H1 (cell line): ENCODE results near the gene ZMYND15. TPM values are rescaled to one million over a fixed set of nuclear protein-coding genes. Genes with fewer than 3 reads are reported as not detected.
A peak's percentile ranks its signal among the peaks of the same experiment; 100 is the strongest.

Experiments
- CTCF ChIA-PET: fragments of 300-600 bp; sonication (Branson Sonifier 250); formaldehyde crosslinking; loops from one replicate; lab custom pipeline; 2021; ENCODE audit not compliant: partially characterized antibody; lab: Charles Lee
- POLR2A ChIA-PET: fragments of 300-600 bp; sonication (Branson Sonifier 250); formaldehyde crosslinking; loops from one replicate; lab custom pipeline; 2021; ENCODE audit warnings: inconsistent platforms; ENCODE audit not compliant: partially characterized antibody; lab: Charles Lee
- DNase-seq, 2 experiments: peaks; one replicate each; pipeline versions ENCODE4 v3.0.0 to v3.0.0-alpha.2; 2010 to 2022; ENCODE audit warnings: low spot score in 2 of 2, low read depth in 1 of 2, mixed read lengths in 1 of 2
- FAIRE-seq: peaks from 2 replicates; lab custom pipeline; 2011; peaks lifted over from hg19 to GRCh38; lab: Jason Lieb, UNC
- H2AFZ ChIP-seq: 2 replicates; pipeline ENCODE4 v1.8.1; 2012; ENCODE audit warnings: low read length, inconsistent platforms
- H2AK5ac ChIP-seq: 2 replicates; pipeline ENCODE4 v1.6.1; 2013; ENCODE audit warnings: low read depth, low read length
- H2BK120ac ChIP-seq: replicated peaks from 2 replicates; pipeline ENCODE3; 2013; ENCODE audit warnings: low read depth, low read length, inconsistent platforms
- H2BK12ac ChIP-seq: 2 replicates; pipeline ENCODE4 v1.6.1; 2013; ENCODE audit warnings: low read depth, low read length
- H2BK15ac ChIP-seq: 2 replicates; pipeline ENCODE4 v1.6.1; 2013; ENCODE audit warnings: low read length
- H2BK20ac ChIP-seq: 2 replicates; pipeline ENCODE4 v1.6.1; 2013; ENCODE audit warnings: low read length
- H2BK5ac ChIP-seq: 2 replicates; pipeline ENCODE4 v1.6.1; 2013; ENCODE audit warnings: low read depth, low read length
- H3K14ac ChIP-seq: 2 replicates; pipeline ENCODE4 v1.6.1; 2013; ENCODE audit warnings: inconsistent platforms; ENCODE audit not compliant: insufficient read length
- H3K18ac ChIP-seq: 2 replicates; pipeline ENCODE4 v1.6.1; 2013; ENCODE audit warnings: low read length; ENCODE audit errors: extremely low read depth
- H3K23ac ChIP-seq: 2 replicates; pipeline ENCODE4 v1.6.1; 2013; ENCODE audit warnings: inconsistent platforms; ENCODE audit not compliant: insufficient read length
- H3K23me2 ChIP-seq: 2 replicates; pipeline ENCODE4 v1.6.1; 2013; ENCODE audit warnings: low read depth, low read length
- H3K27ac ChIP-seq: 2 replicates; pipeline ENCODE4 v1.6.1; 2011; ENCODE audit warnings: low read depth, low read length, inconsistent platforms
- H3K27me3 ChIP-seq, 4 experiments: replicated peaks in 1 of 4; 1 replicate in 1 of 4; 2 replicates in 3 of 4; pipeline versions ENCODE4 v1.6.1 to v1.8.1; 2011 to 2013; ENCODE audit warnings: low read length in 3 of 4, mild to moderate bottlenecking in 3 of 4, inconsistent platforms in 2 of 4, mixed read lengths in 2 of 4, moderate library complexity in 1 of 4; ENCODE audit not compliant: control insufficient read depth in 3 of 4, insufficient read depth in 3 of 4; ENCODE audit errors: extremely low read depth in 1 of 4
- H3K36me3 ChIP-seq, 4 experiments: 2 replicates each; pipeline versions ENCODE4 v1.6.1 to v1.8.1; 2011 to 2013; ENCODE audit warnings: mild to moderate bottlenecking in 4 of 4, low read length in 3 of 4, moderate library complexity in 2 of 4, control low read depth in 1 of 4, inconsistent platforms in 1 of 4; ENCODE audit not compliant: insufficient read depth in 4 of 4, control insufficient read depth in 2 of 4
- H3K4ac ChIP-seq: replicated peaks from 2 replicates; pipeline ENCODE3; 2013; ENCODE audit warnings: low read length, low read depth, mixed read lengths, inconsistent platforms; ENCODE audit not compliant: insufficient read length
- H3K4me1 ChIP-seq, 4 experiments: replicated peaks in 1 of 4; 1 replicate in 1 of 4; 2 replicates in 3 of 4; pipeline versions ENCODE4 v1.6.1 to v1.8.1; 2011 to 2013; ENCODE audit warnings: low read length in 3 of 4, inconsistent platforms in 2 of 4, mixed read lengths in 1 of 4; ENCODE audit not compliant: insufficient read depth in 4 of 4, control insufficient read depth in 3 of 4
- H3K4me2 ChIP-seq, 2 experiments: 2 replicates each; pipeline versions ENCODE4 v1.6.1 to v1.8.1; 2011 to 2013; ENCODE audit warnings: low read depth in 2 of 2, low read length in 2 of 2, control low read depth in 1 of 2, inconsistent platforms in 1 of 2, mild to moderate bottlenecking in 1 of 2; ENCODE audit not compliant: insufficient read depth in 1 of 2
- H3K4me3 ChIP-seq, 4 experiments: fragments of 200-600, 300-600 bp in 1 of 4; sonication (generic), shearing (Covaris generic), sonication (Bioruptor Twin) in 1 of 4; 2 replicates each; pipeline versions ENCODE4 v1.5.1 to v1.8.1; 2011 to 2016; ENCODE audit warnings: low read length in 4 of 4, low read depth in 3 of 4, control low read depth in 2 of 4, inconsistent platforms in 2 of 4, mild to moderate bottlenecking in 2 of 4, mixed read lengths in 1 of 4, moderate library complexity in 1 of 4; ENCODE audit not compliant: insufficient read depth in 2 of 4; ENCODE audit errors: extremely low read depth in 1 of 4
- H3K56ac ChIP-seq: replicated peaks from 2 replicates; pipeline ENCODE3; 2013; ENCODE audit warnings: low read depth, mild to moderate bottlenecking, mixed read lengths, low read length, inconsistent platforms; ENCODE audit not compliant: insufficient read length
- H3K79me1 ChIP-seq: 2 replicates; pipeline ENCODE4 v1.6.1; 2013; ENCODE audit warnings: low read depth, low read length, control low read depth
- H3K79me2 ChIP-seq, 2 experiments: 2 replicates each; pipeline versions ENCODE4 v1.6.1 to v1.8.1; 2012 to 2013; ENCODE audit warnings: low read length in 2 of 2, mild to moderate bottlenecking in 2 of 2, inconsistent platforms in 1 of 2; ENCODE audit not compliant: insufficient read depth in 2 of 2, control insufficient read depth in 1 of 2
- H3K9ac ChIP-seq, 4 experiments: replicated peaks in 1 of 4; 1 replicate in 1 of 4; 2 replicates in 3 of 4; pipeline versions ENCODE4 v1.6.1 to v1.8.1; 2011 to 2013; ENCODE audit warnings: low read depth in 3 of 4, low read length in 3 of 4, control low read depth in 2 of 4, mild to moderate bottlenecking in 2 of 4, moderate library complexity in 2 of 4, inconsistent platforms in 1 of 4; ENCODE audit errors: extremely low read depth in 1 of 4
- H3K9me3 ChIP-seq, 2 experiments: 2 replicates each; pipeline versions ENCODE4 v1.6.1 to v1.8.1; 2012 to 2013; ENCODE audit warnings: mild to moderate bottlenecking in 2 of 2, moderate library complexity in 2 of 2, control low read depth in 1 of 2, inconsistent platforms in 1 of 2, low read depth in 1 of 2, low read length in 1 of 2, mixed read lengths in 1 of 2; ENCODE audit not compliant: insufficient read depth in 2 of 2
- H4K20me1 ChIP-seq, 2 experiments: replicated peaks in 1 of 2; 2 replicates each; pipeline versions ENCODE3 to v1.8.1; 2011 to 2013; ENCODE audit warnings: inconsistent platforms in 2 of 2, low read length in 2 of 2, mild to moderate bottlenecking in 1 of 2; ENCODE audit not compliant: insufficient read depth in 2 of 2, control insufficient read depth in 1 of 2
- H4K5ac ChIP-seq: 2 replicates; pipeline ENCODE4 v1.6.1; 2013; ENCODE audit warnings: low read length, low read depth, mixed read lengths, inconsistent platforms; ENCODE audit not compliant: insufficient read length
- H4K8ac ChIP-seq: 2 replicates; pipeline ENCODE4 v1.8.0; 2013; ENCODE audit warnings: mild to moderate bottlenecking, moderate library complexity, low read length, inconsistent platforms; ENCODE audit not compliant: insufficient read depth; ENCODE audit errors: extremely low read depth
- H4K91ac ChIP-seq: replicated peaks from 2 replicates; pipeline ENCODE3; 2013; ENCODE audit warnings: low read length, mixed read lengths, inconsistent platforms; ENCODE audit not compliant: insufficient read length
- ATF2 ChIP-seq: IDR thresholded peaks from 2 replicates; pipeline ENCODE4 v1.6.1; 2012; ENCODE audit warnings: low read length, inconsistent platforms
- ATF3 ChIP-seq: IDR thresholded peaks from 2 replicates; pipeline ENCODE4 v1.6.1; 2011; ENCODE audit warnings: low read depth, mild to moderate bottlenecking, low read length; ENCODE audit not compliant: insufficient read depth
- CEBPB ChIP-seq: IDR thresholded peaks from 2 replicates; pipeline ENCODE4 v1.6.1; 2012; ENCODE audit warnings: low read depth, low read length
- SP2 ChIP-seq: IDR thresholded peaks from 2 replicates; pipeline ENCODE4 v1.6.1; 2012; ENCODE audit warnings: mild to moderate bottlenecking, low read length, inconsistent platforms
- SRF ChIP-seq: IDR thresholded peaks from 2 replicates; pipeline ENCODE4 v1.6.1; 2011; ENCODE audit warnings: mild to moderate bottlenecking, low read depth, low read length, moderate library complexity
- ZNF274 ChIP-seq: IDR thresholded peaks from 2 replicates; pipeline ENCODE4 v1.7.0; 2012; ENCODE audit warnings: low read length, borderline replicate concordance; ENCODE audit errors: extremely low read depth
- WGBS, 2 experiments: shearing (Covaris generic) in 1 of 2; methylation state at CpG; one replicate each; pipeline versions ENCODE4 v1.1.6 to v1.1.7; 2013 to 2015; ENCODE audit warnings: low lambda C conversion rate in 2 of 2, mixed read lengths in 2 of 2, inconsistent platforms in 1 of 2, low coverage in 1 of 2, missing lambda C conversion rate in 1 of 2; ENCODE audit not compliant: insufficient replicate concordance in 2 of 2, insufficient coverage in 1 of 2, insufficient read length in 1 of 2; ENCODE audit errors: extremely low coverage in 1 of 2, missing lambda C conversion rate in 1 of 2; 5-methylcytosine and 5-hydroxymethylcytosine counted together
- polyA plus RNA-seq, 7 experiments: library from polyadenylated mRNA; depleted of rRNA in 3 of 7; stranded (reverse) in 5 of 7; unstranded in 2 of 7; fragments of >200 nt in 5 of 7; fragments of 200-250 nt in 2 of 7; gene quantifications; 1 replicate in 5 of 7; 2 replicates in 1 of 7; 4 replicates in 1 of 7; pipeline versions ENCODE4 v1.2.1 to v1.2.3, GENCODE V29; 2011 to 2013; ENCODE audit warnings: missing spikeins in 2 of 7, mixed read lengths in 2 of 7
- total RNA-seq: library from RNA; stranded (reverse); fragmentation: NEBNext Ultra II Directional; extraction: Animal tissue kit (Norgen Biotek cat#: 25700); gene quantifications from 2 replicates; pipeline ENCODE4 v1.2.1, GENCODE V29; 2021
- TF ChIP-seq, protein P1 (sequence below): IDR thresholded peaks from 2 replicates; pipeline ENCODE4 v1.6.1; 2011; ENCODE audit warnings: low read length, improper control_type of control experiment
- TF ChIP-seq, protein P2 (sequence below): IDR thresholded peaks from 2 replicates; pipeline ENCODE4 v1.6.1; 2012; ENCODE audit warnings: inconsistent platforms
- TF ChIP-seq, protein P3 (sequence below): IDR thresholded peaks from 2 replicates; pipeline ENCODE4 v1.6.1; 2012; ENCODE audit warnings: inconsistent platforms

The ZMYND15 gene
- total and polyA plus RNA-seq, 2 of the 8 experiments (the other 6 are each of a cell fraction or from before 2014, with no cell fraction given) = 0.53 to 0.58 TPM

GRCh38 chr17:4753392-4753791, 13.8 kb downstream of the ZMYND15 start:
- Histone ChIP-seq H2BK120ac (no peak overlapping the region), H3K79me1 (no peaks in the 10 kb centered on the region), H3K9ac (no peak overlapping the region), H2BK5ac (no peak overlapping the region), H4K20me1 (no peaks in the 10 kb centered on the region), H3K9me3 (no peaks in the 10 kb centered on the region), H3K79me2 (no peaks in the 10 kb centered on the region), H2AK5ac (no peak overlapping the region), H2BK15ac (no peak overlapping the region), H4K91ac (no peak overlapping the region), H3K4ac (no peak overlapping the region), H2BK20ac (no peak overlapping the region), H2BK12ac (no peak overlapping the region), H4K5ac (no peak overlapping the region), H3K4me1 (no peaks in the 10 kb centered on the region), H3K14ac (no peak overlapping the region), H3K56ac (no peak overlapping the region), H3K27ac (no peak overlapping the region), H2AFZ (0 out of 2 replicates have a peak overlapping the region, but pooled peaks have one; percentile 64), H3K23me2 (no peaks in the 10 kb centered on the region; the same call in 1 of the 2 replicates), H3K4me2 (no peak overlapping the region), H3K36me3 (no peaks in the 10 kb centered on the region), H3K18ac (no peak overlapping the region), H3K27me3 (no peaks in the 10 kb centered on the region; a peak in 1 of 7 replicates), H3K23ac (no peak overlapping the region), H4K8ac (no peak overlapping the region), H3K4me3 (no peak overlapping the region)
- FAIRE-seq (no peak), DNase-seq (no peak)
- WGBS, 2 experiments = 100% methylated on average over 1 of the region's 1 CpG; no CpG with 5 or more reads in 1 of the 2 experiments
- ChIA-PET POLR2A (interaction anchor here (0.8 to 1.0 kb wide), 2 partner anchors 9 to 10 kb away, joined by 3 to 5 read pairs; no protein-coding TSS in a partner anchor), CTCF (interaction anchor here (1.4 to 1.7 kb wide), 2 partner anchors 30 to 36 kb away, joined by 3 to 5 read pairs; partner anchors contain the start of gene GLTPD2)
- no peak for TF ChIP-seq SRF
- TF ChIP-seq, protein P1, sequence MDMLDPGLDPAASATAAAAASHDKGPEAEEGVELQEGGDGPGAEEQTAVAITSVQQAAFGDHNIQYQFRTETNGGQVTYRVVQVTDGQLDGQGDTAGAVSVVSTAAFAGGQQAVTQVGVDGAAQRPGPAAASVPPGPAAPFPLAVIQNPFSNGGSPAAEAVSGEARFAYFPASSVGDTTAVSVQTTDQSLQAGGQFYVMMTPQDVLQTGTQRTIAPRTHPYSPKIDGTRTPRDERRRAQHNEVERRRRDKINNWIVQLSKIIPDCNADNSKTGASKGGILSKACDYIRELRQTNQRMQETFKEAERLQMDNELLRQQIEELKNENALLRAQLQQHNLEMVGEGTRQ = no peak
- no peak for TF ChIP-seq ATF2
- no peak for TF ChIP-seq CEBPB
- TF ChIP-seq ZNF274 = no peak
- TF ChIP-seq SP2 = no peak
- TF ChIP-seq, protein P2, sequence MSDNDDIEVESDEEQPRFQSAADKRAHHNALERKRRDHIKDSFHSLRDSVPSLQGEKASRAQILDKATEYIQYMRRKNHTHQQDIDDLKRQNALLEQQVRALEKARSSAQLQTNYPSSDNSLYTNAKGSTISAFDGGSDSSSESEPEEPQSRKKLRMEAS = no peak
- TF ChIP-seq, protein P3, sequence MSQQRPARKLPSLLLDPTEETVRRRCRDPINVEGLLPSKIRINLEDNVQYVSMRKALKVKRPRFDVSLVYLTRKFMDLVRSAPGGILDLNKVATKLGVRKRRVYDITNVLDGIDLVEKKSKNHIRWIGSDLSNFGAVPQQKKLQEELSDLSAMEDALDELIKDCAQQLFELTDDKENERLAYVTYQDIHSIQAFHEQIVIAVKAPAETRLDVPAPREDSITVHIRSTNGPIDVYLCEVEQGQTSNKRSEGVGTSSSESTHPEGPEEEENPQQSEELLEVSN = no peak
- no peak for TF ChIP-seq ATF3
